Measurements from ENCODE around the gene LLCFC1.
A peak's percentile ranks its signal among the peaks of the same experiment; 100 is the strongest.

The LLCFC1 gene

GRCh38 chr7:142935941-142936565 lies 3.2 kb upstream of the LLCFC1 start:
- DNase-seq = no peak
- in situ Hi-C loops (cut with MboI; ENCODE audit: low pct_unique_long_range_greater_than_20kb, low sequenced_read_pairs) = no loop called here

- in situ Hi-C loops (cut with MboI; ENCODE audit: low pct_unique_long_range_greater_than_20kb, low sequenced_read_pairs) = no loop called here
- no peak for DNase-seq
Observed at GRCh38 chr7:142938611-142939010, 673 bp upstream of the LLCFC1 start.

- DNase-seq = no peak
- in situ Hi-C loops (cut with MboI; ENCODE audit: low pct_unique_long_range_greater_than_20kb, low sequenced_read_pairs) = no loop called here
Observed at GRCh38 chr7:142940966-142941535, 1.8 kb downstream of the LLCFC1 start.

- DNase-seq = no peak
- in situ Hi-C loops (cut with MboI; ENCODE audit: low pct_unique_long_range_greater_than_20kb, low sequenced_read_pairs) = no loop called here
Observed at GRCh38 chr7:142941541-142941940, 2.3 kb downstream of the LLCFC1 start.

- DNase-seq = no peak
- in situ Hi-C loops (cut with MboI; ENCODE audit: low pct_unique_long_range_greater_than_20kb, low sequenced_read_pairs) = no loop called here
Observed at GRCh38 chr7:142942746-142943145, 3.5 kb downstream of the LLCFC1 start.

- in situ Hi-C loops (cut with MboI; ENCODE audit: low pct_unique_long_range_greater_than_20kb, low sequenced_read_pairs) = no loop called here
- no peak for DNase-seq
Observed at GRCh38 chr7:142943706-142944268, 4.5 kb downstream of the LLCFC1 start.

GRCh38 chr7:142945001-142945400 lies 5.7 kb downstream of the LLCFC1 start:
- no peak for DNase-seq
- in situ Hi-C loops (cut with MboI; ENCODE audit: low pct_unique_long_range_greater_than_20kb, low sequenced_read_pairs) = no loop called here

GRCh38 chr7:142948603-142949002 lies 9.3 kb downstream of the LLCFC1 start:
- in situ Hi-C loops (cut with MboI; ENCODE audit: low pct_unique_long_range_greater_than_20kb, low sequenced_read_pairs) = no loop called here

GRCh38 chr7:142950235-142950634 lies 11.0 kb downstream of the LLCFC1 start:
- in situ Hi-C loops (cut with MboI; ENCODE audit: low pct_unique_long_range_greater_than_20kb, low sequenced_read_pairs) = no loop called here
- DNase-seq = no peak

More at GRCh38 chr7:142948603-142949002, 9.3 kb downstream of the LLCFC1 start:
- DNase-seq = no peak

GRCh38 chr7:142954680-142955268 lies 15.5 kb downstream of the LLCFC1 start:
- DNase-seq = peak; percentile 37
- in situ Hi-C loops (cut with MboI; ENCODE audit: low pct_unique_long_range_greater_than_20kb, low sequenced_read_pairs) = no loop called here

GRCh38 chr7:142956951-142957623 lies 17.8 kb downstream of the LLCFC1 start:
- no peak for DNase-seq
- in situ Hi-C loops (cut with MboI; ENCODE audit: low pct_unique_long_range_greater_than_20kb, low sequenced_read_pairs) = no loop called here

- no peak for DNase-seq
- in situ Hi-C loops (cut with MboI; ENCODE audit: low pct_unique_long_range_greater_than_20kb, low sequenced_read_pairs) = no loop called here
Observed at GRCh38 chr7:142957723-142958122, 18.4 kb downstream of the LLCFC1 start.

- in situ Hi-C loops (cut with MboI; ENCODE audit: low pct_unique_long_range_greater_than_20kb, low sequenced_read_pairs) = no loop called here
- DNase-seq = no peak
Observed at GRCh38 chr7:142959202-142959601, 19.9 kb downstream of the LLCFC1 start.

GRCh38 chr7:142960955-142961512 lies 21.8 kb downstream of the LLCFC1 start:
- DNase-seq = peak; percentile 15
- in situ Hi-C loops (cut with MboI; ENCODE audit: low pct_unique_long_range_greater_than_20kb, low sequenced_read_pairs) = no loop called here

GRCh38 chr7:142961595-142961972 lies 22.3 kb downstream of the LLCFC1 start:
- no peak for DNase-seq
- in situ Hi-C loops (cut with MboI; ENCODE audit: low pct_unique_long_range_greater_than_20kb, low sequenced_read_pairs) = no loop called here

GRCh38 chr7:142961973-142962926 lies 23.0 kb downstream of the LLCFC1 start, which contains the start of gene KEL:
Gene KEL (minus strand): TSS chr7:142962363. CDS start chr7:142962206, 157 bp downstream.
- in situ Hi-C loops (cut with MboI; ENCODE audit: low pct_unique_long_range_greater_than_20kb, low sequenced_read_pairs) = no loop called here
- DNase-seq = no peak

- no peak for DNase-seq
- in situ Hi-C loops (cut with MboI; ENCODE audit: low pct_unique_long_range_greater_than_20kb, low sequenced_read_pairs) = no loop called here
Observed at GRCh38 chr7:142962991-142963390, 23.7 kb downstream of the LLCFC1 start.

GRCh38 chr7:142963993-142964392 lies 24.7 kb downstream of the LLCFC1 start:
- in situ Hi-C loops (cut with MboI; ENCODE audit: low pct_unique_long_range_greater_than_20kb, low sequenced_read_pairs) = no loop called here
- DNase-seq = no peak

Data from KBM-7 (cell line).